ENCODE measurements around the gene KCNK3. TPM values are rescaled to one million over a fixed set of nuclear protein-coding genes. Genes with fewer than 3 reads are reported as not detected.

The KCNK3 gene
- total and polyA plus RNA-seq, 11 donors = 0.61 to 12.2 (median 2.1) TPM

GRCh38 chr2:26706093-26706492, 13.6 kb downstream of the KCNK3 start:
- DNase-seq (no peak), ATAC-seq (no peak)
- intact Hi-C loops (cut with DNase I) = no loop called here
- no peak for TF ChIP-seq POLR2A (IDR thresholded peaks at IDR 0.05)
- TF ChIP-seq CTCF (IDR thresholded peaks at IDR 0.05) = no peak
- H3K4me1 ChIP-seq = peaks cover 0 to 42% (median 11%) of the 10 kb centered on the region in 12 donors
- H3K9me3 ChIP-seq = no peaks in the 10 kb centered on the region
- H3K27me3 ChIP-seq = no peaks in the 10 kb centered on the region
- no peak overlapping the region for H3K4me3 ChIP-seq
- 59 to 77% (median 70%) methylated on average over 2 to 3 of the region's 3 CpGs for WGBS, 4 donors
- peak overlapping the region in 1 of 12 donors; percentile 57 for H3K27ac ChIP-seq
- H3K36me3 ChIP-seq = no peaks in the 10 kb centered on the region

- peak in 4 of 5 donors; percentile 33 to 67 (median 46) for DNase-seq
- ATAC-seq = peak; percentile 56 to 76 (median 62)
- Histone ChIP-seq H3K9me3 (no peaks in the 10 kb centered on the region), H3K4me1 (peaks cover 0 to 49% (median 17%) of the 10 kb centered on the region in 12 donors), H3K27me3 (no peaks in the 10 kb centered on the region), H3K27ac (peak overlapping the region in 5 of 12 donors; percentile 5 to 57 (median 28)), H3K36me3 (no peaks in the 10 kb centered on the region), H3K4me3 (no peak overlapping the region)
- TF ChIP-seq CTCF (IDR thresholded peaks at IDR 0.05) (no peak), POLR2A (IDR thresholded peaks at IDR 0.05) (no peak)
- WGBS, 4 donors = 23 to 34% (median 29%) methylated on average over 11 to 19 of the region's 19 CpGs
- intact Hi-C loops (cut with DNase I) = no loop called here
These were observed 14.3 kb downstream of the KCNK3 start for GRCh38 chr2:26706616-26707473.

- TF ChIP-seq POLR2A (IDR thresholded peaks at IDR 0.05) (no peak), CTCF (IDR thresholded peaks at IDR 0.05) (no peak)
- DNase-seq (no peak), ATAC-seq (no peak)
- Histone ChIP-seq H3K4me1 (peaks cover 0 to 57% (median 20%) of the 10 kb centered on the region in 12 donors), H3K4me3 (no peak overlapping the region), H3K9me3 (no peaks in the 10 kb centered on the region), H3K27me3 (no peaks in the 10 kb centered on the region), H3K27ac (peak overlapping the region in 2 of 12 donors; percentile 31 to 34), H3K36me3 (no peaks in the 10 kb centered on the region)
- intact Hi-C loops (cut with DNase I) = no loop called here
- 71 to 79% (median 76%) methylated on average over 5 of the region's 5 CpGs for WGBS, 4 donors
These were observed 15.2 kb downstream of the KCNK3 start for GRCh38 chr2:26707747-26708146.

GRCh38 chr2:26708457-26708856, 15.9 kb downstream of the KCNK3 start:
- Histone ChIP-seq H3K4me1 (peaks cover 0 to 64% (median 22%) of the 10 kb centered on the region in 12 donors), H3K27me3 (no peaks in the 10 kb centered on the region), H3K9me3 (no peaks in the 10 kb centered on the region), H3K36me3 (no peaks in the 10 kb centered on the region), H3K27ac (no peak overlapping the region), H3K4me3 (no peak overlapping the region)
- DNase-seq = no peak
- TF ChIP-seq POLR2A (IDR thresholded peaks at IDR 0.05) (no peak), CTCF (IDR thresholded peaks at IDR 0.05) (no peak)
- ATAC-seq = no peak
- intact Hi-C loops (cut with DNase I) = no loop called here
- 90 to 95% (median 92%) methylated on average over 8 of the region's 8 CpGs for WGBS, 4 donors
